ENCODE results near the gene AKAP13. TPM values are rescaled to one million over a fixed set of nuclear protein-coding genes. Genes with fewer than 3 reads are reported as not detected.
A peak's percentile ranks its signal among the peaks of the same experiment; 100 is the strongest.

The AKAP13 gene
- total RNA-seq, 3 donors from 2014 or later, result 67.4 to 78.8 (median 77.0) TPM

- H3K4me1 Mint-ChIP-seq (ENCODE audit: low read depth), result peaks cover 61% of the 10 kb centered on the region
- peaks cover 18% of the 10 kb centered on the region for H3K36me3 Mint-ChIP-seq (ENCODE audit: insufficient read depth)
- H3K27me3 Mint-ChIP-seq (ENCODE audit: low read depth), result no peaks in the 10 kb centered on the region
- no peak overlapping the region for H3K4me3 Mint-ChIP-seq
- no peak for DNase-seq
- ATAC-seq, result no peak
- no peaks in the 10 kb centered on the region for H3K9me3 Mint-ChIP-seq
Measured at GRCh38 chr15:85489773-85490493, 109.5 kb downstream of the AKAP13 start.

- ATAC-seq, result no peak
- peaks cover 69% of the 10 kb centered on the region for H3K4me1 Mint-ChIP-seq (ENCODE audit: low read depth)
- peaks cover 20% of the 10 kb centered on the region for H3K36me3 Mint-ChIP-seq (ENCODE audit: insufficient read depth)
- no peaks in the 10 kb centered on the region for H3K27me3 Mint-ChIP-seq (ENCODE audit: low read depth)
- no peak overlapping the region for H3K4me3 Mint-ChIP-seq
- no peak for DNase-seq
- H3K9me3 Mint-ChIP-seq, result no peaks in the 10 kb centered on the region
Measured at GRCh38 chr15:85490856-85491255, 110.5 kb downstream of the AKAP13 start.

GRCh38 chr15:85491691-85492090 is 111.3 kb downstream of the AKAP13 start:
- Mint-ChIP-seq H3K4me1 (ENCODE audit: low read depth) (peaks cover 68% of the 10 kb centered on the region), H3K9me3 (no peaks in the 10 kb centered on the region), H3K4me3 (no peak overlapping the region), H3K36me3 (ENCODE audit: insufficient read depth) (peaks cover 20% of the 10 kb centered on the region), H3K27me3 (ENCODE audit: low read depth) (no peaks in the 10 kb centered on the region)
- DNase-seq (no peak), ATAC-seq (no peak)

- DNase-seq (no peak), ATAC-seq (no peak)
- H3K4me3 Mint-ChIP-seq, result no peak overlapping the region
- no peaks in the 10 kb centered on the region for H3K27me3 Mint-ChIP-seq (ENCODE audit: low read depth)
- H3K36me3 Mint-ChIP-seq (ENCODE audit: insufficient read depth), result peaks cover 20% of the 10 kb centered on the region
- H3K9me3 Mint-ChIP-seq, result no peaks in the 10 kb centered on the region
- peaks cover 76% of the 10 kb centered on the region for H3K4me1 Mint-ChIP-seq (ENCODE audit: low read depth)
Measured at GRCh38 chr15:85492406-85492805, 112.0 kb downstream of the AKAP13 start.

- H3K4me3 Mint-ChIP-seq, result no peak overlapping the region
- H3K4me1 Mint-ChIP-seq (ENCODE audit: low read depth), result peaks cover 78% of the 10 kb centered on the region
- H3K27me3 Mint-ChIP-seq (ENCODE audit: low read depth), result no peaks in the 10 kb centered on the region
- ATAC-seq (no peak), DNase-seq (no peak)
- H3K36me3 Mint-ChIP-seq (ENCODE audit: insufficient read depth), result peaks cover 16% of the 10 kb centered on the region
- no peaks in the 10 kb centered on the region for H3K9me3 Mint-ChIP-seq
Measured at GRCh38 chr15:85493260-85493659, 112.9 kb downstream of the AKAP13 start.

- Mint-ChIP-seq H3K9me3 (no peaks in the 10 kb centered on the region), H3K4me3 (no peak overlapping the region), H3K4me1 (ENCODE audit: low read depth) (peaks cover 78% of the 10 kb centered on the region), H3K27me3 (ENCODE audit: low read depth) (no peaks in the 10 kb centered on the region), H3K36me3 (ENCODE audit: insufficient read depth) (peaks cover 17% of the 10 kb centered on the region)
- no peak for DNase-seq
- no peak for ATAC-seq
Measured at GRCh38 chr15:85494048-85494777, 113.8 kb downstream of the AKAP13 start.

GRCh38 chr15:85495096-85495495 is 114.7 kb downstream of the AKAP13 start:
- peaks cover 15% of the 10 kb centered on the region for H3K36me3 Mint-ChIP-seq (ENCODE audit: insufficient read depth)
- H3K9me3 Mint-ChIP-seq, result no peaks in the 10 kb centered on the region
- H3K4me3 Mint-ChIP-seq, result no peak overlapping the region
- ATAC-seq (no peak), DNase-seq (no peak)
- no peaks in the 10 kb centered on the region for H3K27me3 Mint-ChIP-seq (ENCODE audit: low read depth)
- peaks cover 79% of the 10 kb centered on the region for H3K4me1 Mint-ChIP-seq (ENCODE audit: low read depth)

GRCh38 chr15:85495544-85495943 is 115.1 kb downstream of the AKAP13 start:
- H3K4me3 Mint-ChIP-seq, result no peak overlapping the region
- DNase-seq (no peak), ATAC-seq (no peak)
- H3K9me3 Mint-ChIP-seq, result no peaks in the 10 kb centered on the region
- H3K36me3 Mint-ChIP-seq (ENCODE audit: insufficient read depth), result peaks cover 13% of the 10 kb centered on the region
- H3K4me1 Mint-ChIP-seq (ENCODE audit: low read depth), result peaks cover 79% of the 10 kb centered on the region
- H3K27me3 Mint-ChIP-seq (ENCODE audit: low read depth), result no peaks in the 10 kb centered on the region

- no peaks in the 10 kb centered on the region for H3K9me3 Mint-ChIP-seq
- H3K27me3 Mint-ChIP-seq (ENCODE audit: low read depth), result no peaks in the 10 kb centered on the region
Measured at GRCh38 chr15:85496151-85496550, 115.7 kb downstream of the AKAP13 start.

GRCh38 chr15:85496551-85497171 is 116.3 kb downstream of the AKAP13 start:
- peaks cover 10% of the 10 kb centered on the region for H3K36me3 Mint-ChIP-seq (ENCODE audit: insufficient read depth)
- H3K9me3 Mint-ChIP-seq, result no peaks in the 10 kb centered on the region
- peaks cover 85% of the 10 kb centered on the region for H3K4me1 Mint-ChIP-seq (ENCODE audit: low read depth)
- ATAC-seq (no peak), DNase-seq (no peak)
- H3K4me3 Mint-ChIP-seq, result no peak overlapping the region
- H3K27me3 Mint-ChIP-seq (ENCODE audit: low read depth), result no peaks in the 10 kb centered on the region

More at GRCh38 chr15:85496151-85496550, 115.7 kb downstream of the AKAP13 start:
- ATAC-seq (no peak), DNase-seq (no peak)
- Mint-ChIP-seq H3K4me3 (no peak overlapping the region), H3K36me3 (ENCODE audit: insufficient read depth) (peaks cover 10% of the 10 kb centered on the region), H3K4me1 (ENCODE audit: low read depth) (peaks cover 80% of the 10 kb centered on the region)

GRCh38 chr15:85497172-85497569 is 116.8 kb downstream of the AKAP13 start:
- DNase-seq (no peak), ATAC-seq (no peak)
- Mint-ChIP-seq H3K4me3 (no peak overlapping the region), H3K4me1 (ENCODE audit: low read depth) (peaks cover 89% of the 10 kb centered on the region), H3K9me3 (no peaks in the 10 kb centered on the region), H3K27me3 (ENCODE audit: low read depth) (no peaks in the 10 kb centered on the region), H3K36me3 (ENCODE audit: insufficient read depth) (peaks cover 10% of the 10 kb centered on the region)

- peaks cover 88% of the 10 kb centered on the region for H3K4me1 Mint-ChIP-seq (ENCODE audit: low read depth)
- H3K27me3 Mint-ChIP-seq (ENCODE audit: low read depth), result no peaks in the 10 kb centered on the region
- H3K36me3 Mint-ChIP-seq (ENCODE audit: insufficient read depth), result peaks cover 10% of the 10 kb centered on the region
- ATAC-seq (no peak), DNase-seq (no peak)
- no peaks in the 10 kb centered on the region for H3K9me3 Mint-ChIP-seq
- no peak overlapping the region for H3K4me3 Mint-ChIP-seq
Measured at GRCh38 chr15:85498471-85498870, 118.1 kb downstream of the AKAP13 start.

GRCh38 chr15:85499371-85499887 is 119.0 kb downstream of the AKAP13 start:
- ATAC-seq, result no peak
- peak overlapping the region; percentile 33 for H3K4me3 Mint-ChIP-seq

GRCh38 chr15:85500060-85500708 is 119.8 kb downstream of the AKAP13 start:
- ATAC-seq (peak; percentile 69 to 80), DNase-seq (no peak)
- peaks cover 84% of the 10 kb centered on the region for H3K4me1 Mint-ChIP-seq (ENCODE audit: low read depth)
- H3K36me3 Mint-ChIP-seq (ENCODE audit: insufficient read depth), result peaks cover 10% of the 10 kb centered on the region
- no peak overlapping the region for H3K4me3 Mint-ChIP-seq
- H3K9me3 Mint-ChIP-seq, result no peaks in the 10 kb centered on the region
- no peaks in the 10 kb centered on the region for H3K27me3 Mint-ChIP-seq (ENCODE audit: low read depth)

More at GRCh38 chr15:85499371-85499887, 119.0 kb downstream of the AKAP13 start:
- H3K27me3 Mint-ChIP-seq (ENCODE audit: low read depth), result no peaks in the 10 kb centered on the region
- H3K9me3 Mint-ChIP-seq, result no peaks in the 10 kb centered on the region
- H3K4me1 Mint-ChIP-seq (ENCODE audit: low read depth), result peaks cover 86% of the 10 kb centered on the region
- no peak for DNase-seq
- peaks cover 10% of the 10 kb centered on the region for H3K36me3 Mint-ChIP-seq (ENCODE audit: insufficient read depth)

All from activated T-cell treated with anti-CD3 and anti-CD28 coated beads, Interleukin-2, amount 50 U/mL, for 4 hours (primary cell).